ENCODE measurements around the gene DHPS.

The DHPS gene

GRCh38 chr19:12705169-12705568 lies 23.5 kb upstream of the DHPS start:
- TF ChIP-seq, protein P1, sequence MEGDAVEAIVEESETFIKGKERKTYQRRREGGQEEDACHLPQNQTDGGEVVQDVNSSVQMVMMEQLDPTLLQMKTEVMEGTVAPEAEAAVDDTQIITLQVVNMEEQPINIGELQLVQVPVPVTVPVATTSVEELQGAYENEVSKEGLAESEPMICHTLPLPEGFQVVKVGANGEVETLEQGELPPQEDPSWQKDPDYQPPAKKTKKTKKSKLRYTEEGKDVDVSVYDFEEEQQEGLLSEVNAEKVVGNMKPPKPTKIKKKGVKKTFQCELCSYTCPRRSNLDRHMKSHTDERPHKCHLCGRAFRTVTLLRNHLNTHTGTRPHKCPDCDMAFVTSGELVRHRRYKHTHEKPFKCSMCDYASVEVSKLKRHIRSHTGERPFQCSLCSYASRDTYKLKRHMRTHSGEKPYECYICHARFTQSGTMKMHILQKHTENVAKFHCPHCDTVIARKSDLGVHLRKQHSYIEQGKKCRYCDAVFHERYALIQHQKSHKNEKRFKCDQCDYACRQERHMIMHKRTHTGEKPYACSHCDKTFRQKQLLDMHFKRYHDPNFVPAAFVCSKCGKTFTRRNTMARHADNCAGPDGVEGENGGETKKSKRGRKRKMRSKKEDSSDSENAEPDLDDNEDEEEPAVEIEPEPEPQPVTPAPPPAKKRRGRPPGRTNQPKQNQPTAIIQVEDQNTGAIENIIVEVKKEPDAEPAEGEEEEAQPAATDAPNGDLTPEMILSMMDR (IDR thresholded peaks at IDR 0.05; ENCODE audit: low read depth, low read length, poor library complexity, severe bottlenecking), result no peak
- no peak for TF ChIP-seq EZH2phosphoT487 (IDR thresholded peaks at IDR 0.05; ENCODE audit: borderline replicate concordance, low read length)
- Histone ChIP-seq H3F3A (ENCODE audit: control insufficient read depth, insufficient read depth) (peaks cover 2% of the 10 kb centered on the region; the same call in 1 of the 2 replicates), H4K20me1 (ENCODE audit: control insufficient read depth, insufficient read depth, low read depth, low read length) (peaks cover 5% of the 10 kb centered on the region; the same call in 1 of the 2 replicates), H3K79me2 (ENCODE audit: control insufficient read depth, low read length) (peaks cover 7% of the 10 kb centered on the region), H3K36me3 (ENCODE audit: control insufficient read depth, low read length) (peaks cover 89% of the 10 kb centered on the region), H3K27ac (ENCODE audit: low read depth, low read length) (no peak overlapping the region), H3K9me2 (replicated peaks; ENCODE audit: control insufficient read depth, low read length) (no peaks in the 10 kb centered on the region), H3K4me3 (ENCODE audit: low read length) (no peak overlapping the region), H3K27me3 (ENCODE audit: control insufficient read depth, low read length) (no peaks in the 10 kb centered on the region), H3K9me3 (ENCODE audit: control insufficient read depth, insufficient read depth, low read length) (no peaks in the 10 kb centered on the region), H3K4me1 (ENCODE audit: control insufficient read depth, low read length) (peaks cover 12% of the 10 kb centered on the region), H3K4me2 (ENCODE audit: low read length) (no peak overlapping the region)

- Histone ChIP-seq H3K36me3 (ENCODE audit: control insufficient read depth, low read length) (peaks cover 81% of the 10 kb centered on the region), H3K27me3 (ENCODE audit: control insufficient read depth, low read length) (no peaks in the 10 kb centered on the region), H3K4me3 (ENCODE audit: low read length) (no peak overlapping the region), H3K4me2 (ENCODE audit: low read length) (0 out of 2 replicates have a peak overlapping the region, but pooled peaks have one; percentile 8), H3K79me2 (ENCODE audit: control insufficient read depth, low read length) (peaks cover 5% of the 10 kb centered on the region), H3K27ac (ENCODE audit: low read depth, low read length) (no peak overlapping the region), H3F3A (ENCODE audit: control insufficient read depth, insufficient read depth) (peaks cover 15% of the 10 kb centered on the region), H4K20me1 (ENCODE audit: control insufficient read depth, insufficient read depth, low read depth, low read length) (peaks cover 5% of the 10 kb centered on the region; the same call in 1 of the 2 replicates), H3K9me3 (ENCODE audit: control insufficient read depth, insufficient read depth, low read length) (no peaks in the 10 kb centered on the region), H3K4me1 (ENCODE audit: control insufficient read depth, low read length) (peaks cover 19% of the 10 kb centered on the region), H3K9me2 (replicated peaks; ENCODE audit: control insufficient read depth, low read length) (no peaks in the 10 kb centered on the region)
- no peak for TF ChIP-seq EZH2phosphoT487 (IDR thresholded peaks at IDR 0.05; ENCODE audit: borderline replicate concordance, low read length)
- TF ChIP-seq, protein P1 (IDR thresholded peaks at IDR 0.05; ENCODE audit: low read depth, low read length, poor library complexity, severe bottlenecking), result no peak
Measured at GRCh38 chr19:12703046-12703445, 21.4 kb upstream of the DHPS start.

DNA sequence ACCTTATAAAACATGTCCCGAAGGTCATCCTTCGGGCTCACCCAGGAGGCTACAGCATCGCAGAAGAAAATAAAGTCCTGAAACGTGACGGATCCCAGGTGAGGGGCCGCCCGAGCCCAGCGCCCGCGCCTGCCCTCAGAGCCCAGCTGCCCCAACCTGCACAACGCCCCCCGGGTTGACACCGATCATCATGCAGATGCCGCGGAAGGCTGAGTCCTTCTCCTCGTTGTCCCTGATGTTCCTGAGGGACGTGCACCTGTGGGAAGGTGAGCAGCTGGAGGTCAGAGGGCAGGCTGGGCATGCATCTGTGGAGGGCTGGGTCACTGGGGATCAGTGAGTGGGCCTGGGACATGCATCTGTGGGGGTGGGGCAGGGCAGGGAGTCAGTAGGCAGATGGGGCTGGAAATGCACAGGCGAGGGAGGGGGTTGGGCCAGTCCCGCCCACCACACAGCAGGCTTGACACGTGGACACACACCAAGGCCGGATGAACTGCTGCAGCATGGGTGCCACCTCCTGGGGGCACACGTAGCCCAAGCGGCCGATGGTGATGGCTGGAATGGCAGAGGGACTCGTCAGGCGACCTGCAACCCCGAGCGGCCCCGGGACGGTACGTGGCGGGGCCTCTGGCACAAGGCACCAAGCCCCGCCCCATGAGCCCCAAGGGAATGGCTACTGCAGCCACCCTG lies 20.1 kb upstream of the DHPS start:
- peaks cover 5% of the 10 kb centered on the region for H3K79me2 ChIP-seq (ENCODE audit: control insufficient read depth, low read length)
- H3K9me3 ChIP-seq (ENCODE audit: control insufficient read depth, insufficient read depth, low read length), result no peaks in the 10 kb centered on the region
- no peaks in the 10 kb centered on the region for H3K27me3 ChIP-seq (ENCODE audit: control insufficient read depth, low read length)
- H3K4me1 ChIP-seq (ENCODE audit: control insufficient read depth, low read length), result peaks cover 32% of the 10 kb centered on the region
- no peak for TF ChIP-seq EZH2phosphoT487 (IDR thresholded peaks at IDR 0.05; ENCODE audit: borderline replicate concordance, low read length)
- TF ChIP-seq, protein P1 (IDR thresholded peaks at IDR 0.05; ENCODE audit: low read depth, low read length, poor library complexity, severe bottlenecking), result no peak
- no peak overlapping the region for H3K4me2 ChIP-seq (ENCODE audit: low read length)
- no peak overlapping the region for H3K27ac ChIP-seq (ENCODE audit: low read depth, low read length)
- H4K20me1 ChIP-seq (ENCODE audit: control insufficient read depth, insufficient read depth, low read depth, low read length), result peaks cover 5% of the 10 kb centered on the region; the same call in 1 of the 2 replicates
- H3K4me3 ChIP-seq (ENCODE audit: low read length), result no peak overlapping the region
- peaks cover 24% of the 10 kb centered on the region for H3F3A ChIP-seq (ENCODE audit: control insufficient read depth, insufficient read depth)
- peaks cover 73% of the 10 kb centered on the region for H3K36me3 ChIP-seq (ENCODE audit: control insufficient read depth, low read length)
- no peaks in the 10 kb centered on the region for H3K9me2 ChIP-seq (replicated peaks; ENCODE audit: control insufficient read depth, low read length)

Measured in DOHH2 (cell line).